ENCODE data around the gene MIER2. TPM values are rescaled to one million over a fixed set of nuclear protein-coding genes. Genes with fewer than 3 reads are reported as not detected.

MIER2 gene
- total and polyA plus RNA-seq, 10 of the 15 experiments (the other 5 are each of a cell fraction or from before 2014, with no cell fraction given), result 0.48 to 23.6 (median 12.1) TPM

DNA sequence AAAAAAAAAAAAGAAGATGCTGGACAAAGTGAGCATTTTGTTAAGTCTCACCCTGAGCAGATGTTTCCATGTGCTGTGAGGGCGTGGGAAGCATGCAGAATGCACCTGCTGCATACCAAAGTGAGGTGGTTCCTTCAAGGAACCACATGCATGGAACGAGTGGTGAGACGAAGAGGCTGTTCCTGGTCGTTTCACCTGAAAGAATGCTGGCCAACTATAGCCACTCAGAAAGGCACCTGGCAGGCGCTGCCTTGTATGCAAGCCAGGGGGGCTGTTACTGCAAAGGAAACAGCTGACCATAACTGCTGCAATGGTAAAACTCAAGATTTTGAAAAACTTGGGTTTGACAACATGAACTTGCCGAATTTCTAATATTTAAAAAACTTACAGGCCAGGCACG is 14.7 kb downstream of the MIER2 start:
- no TSS peak for BruUV-seq (replicated peaks)
- 71% methylated on average over 7 of the region's 7 CpGs for WGBS (ENCODE audit: insufficient coverage, insufficient replicate concordance, low lambda C conversion rate, missing lambda C conversion rate)
- SMC1A ChIA-PET (ENCODE audit: uncharacterized antibody, unreplicated experiment), result no interaction called here
- RAD21 ChIA-PET (ENCODE audit: unreplicated experiment), result no interaction called here
- H3K36me3 ChIP-seq (ENCODE audit: control insufficient read depth in 2 of 2, insufficient read depth in 2 of 2, low read length in 1 of 2), result peaks cover 35% of the 10 kb centered on the region in 2 experiments
- no peaks in the 10 kb centered on the region for H4K20me1 ChIP-seq (ENCODE audit: control insufficient read depth, insufficient read depth)
- no peak overlapping the region for H3K4me3 ChIP-seq
- CTCF ChIA-PET, result no interaction called here
- H3K9me3 ChIP-seq (replicated peaks; ENCODE audit: control insufficient read depth, insufficient read depth, low read length), result peaks cover 10% of the 10 kb centered on the region; the same call in 2 of the 3 replicates
- H3K27me3 ChIP-seq (replicated peaks in 1 of 2; ENCODE audit: control insufficient read depth in 2 of 2, insufficient read depth in 2 of 2, low read length in 1 of 2), result no peaks in the 10 kb centered on the region
- in situ Hi-C loops (cut with MboI), result no loop called here
- H3K79me2 ChIP-seq (ENCODE audit: control insufficient read depth, insufficient read depth, low read length), result no peaks in the 10 kb centered on the region
- FAIRE-seq (no peak), ATAC-seq (no peak), DNase-seq (ENCODE audit: low read depth, low spot score) (no peak)
- POLR2A ChIA-PET, result no interaction called here
- H3K4me2 ChIP-seq (ENCODE audit: control insufficient read depth, insufficient read depth), result no peak overlapping the region
- no peak for TF ChIP-seq KDM1A (IDR thresholded peaks at IDR 0.05; ENCODE audit: borderline replicate concordance)
- TF ChIP-seq USF1 (IDR thresholded peaks at IDR 0.05; ENCODE audit: borderline replicate concordance, extremely low read length, insufficient read depth, low read depth, low read length), result no peak
- no peak for TF ChIP-seq TARDBP (IDR thresholded peaks at IDR 0.05; ENCODE audit: borderline replicate concordance)
- no peak for TF ChIP-seq JUNB (IDR thresholded peaks at IDR 0.05)
- no peak for TF ChIP-seq HDAC6 (IDR thresholded peaks at IDR 0.05; ENCODE audit: unreplicated experiment)
- TF ChIP-seq GATAD2B (conservative IDR thresholded peaks at IDR 0.05; ENCODE audit: low read depth), result no peak
- TF ChIP-seq, protein P1, sequence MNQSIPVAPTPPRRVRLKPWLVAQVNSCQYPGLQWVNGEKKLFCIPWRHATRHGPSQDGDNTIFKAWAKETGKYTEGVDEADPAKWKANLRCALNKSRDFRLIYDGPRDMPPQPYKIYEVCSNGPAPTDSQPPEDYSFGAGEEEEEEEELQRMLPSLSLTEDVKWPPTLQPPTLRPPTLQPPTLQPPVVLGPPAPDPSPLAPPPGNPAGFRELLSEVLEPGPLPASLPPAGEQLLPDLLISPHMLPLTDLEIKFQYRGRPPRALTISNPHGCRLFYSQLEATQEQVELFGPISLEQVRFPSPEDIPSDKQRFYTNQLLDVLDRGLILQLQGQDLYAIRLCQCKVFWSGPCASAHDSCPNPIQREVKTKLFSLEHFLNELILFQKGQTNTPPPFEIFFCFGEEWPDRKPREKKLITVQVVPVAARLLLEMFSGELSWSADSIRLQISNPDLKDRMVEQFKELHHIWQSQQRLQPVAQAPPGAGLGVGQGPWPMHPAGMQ (IDR thresholded peaks at IDR 0.05; ENCODE audit: borderline replicate concordance), result no peak
- TF ChIP-seq SMC3 (IDR thresholded peaks at IDR 0.05; ENCODE audit: borderline replicate concordance, low read length), result no peak
- TF ChIP-seq NR2C1 (IDR thresholded peaks at IDR 0.05), result no peak
- TF ChIP-seq PAX8 (IDR thresholded peaks at IDR 0.05), result no peak
- no peak for TF ChIP-seq FOXK2 (IDR thresholded peaks at IDR 0.05)
- no peak for TF ChIP-seq RFX5 (IDR thresholded peaks at IDR 0.05; ENCODE audit: low read depth, low read length)
- no peak for TF ChIP-seq ETV6 (conservative IDR thresholded peaks at IDR 0.05 in 1 of 2, IDR thresholded peaks at IDR 0.05 in 1 of 2; ENCODE audit: borderline replicate concordance in 1 of 2, low read depth in 1 of 2)
- TF ChIP-seq, protein P2, sequence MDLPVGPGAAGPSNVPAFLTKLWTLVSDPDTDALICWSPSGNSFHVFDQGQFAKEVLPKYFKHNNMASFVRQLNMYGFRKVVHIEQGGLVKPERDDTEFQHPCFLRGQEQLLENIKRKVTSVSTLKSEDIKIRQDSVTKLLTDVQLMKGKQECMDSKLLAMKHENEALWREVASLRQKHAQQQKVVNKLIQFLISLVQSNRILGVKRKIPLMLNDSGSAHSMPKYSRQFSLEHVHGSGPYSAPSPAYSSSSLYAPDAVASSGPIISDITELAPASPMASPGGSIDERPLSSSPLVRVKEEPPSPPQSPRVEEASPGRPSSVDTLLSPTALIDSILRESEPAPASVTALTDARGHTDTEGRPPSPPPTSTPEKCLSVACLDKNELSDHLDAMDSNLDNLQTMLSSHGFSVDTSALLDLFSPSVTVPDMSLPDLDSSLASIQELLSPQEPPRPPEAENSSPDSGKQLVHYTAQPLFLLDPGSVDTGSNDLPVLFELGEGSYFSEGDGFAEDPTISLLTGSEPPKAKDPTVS (IDR thresholded peaks at IDR 0.05; ENCODE audit: low read depth, low read length), result no peak
- TF ChIP-seq, protein P3, sequence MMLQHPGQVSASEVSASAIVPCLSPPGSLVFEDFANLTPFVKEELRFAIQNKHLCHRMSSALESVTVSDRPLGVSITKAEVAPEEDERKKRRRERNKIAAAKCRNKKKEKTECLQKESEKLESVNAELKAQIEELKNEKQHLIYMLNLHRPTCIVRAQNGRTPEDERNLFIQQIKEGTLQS (IDR thresholded peaks at IDR 0.05; ENCODE audit: borderline replicate concordance, extremely low read depth, low read depth, low read length), result no peak
- TF ChIP-seq WRNIP1 (IDR thresholded peaks at IDR 0.05; ENCODE audit: borderline replicate concordance, low read depth, low read length), result no peak
- no peak for TF ChIP-seq FOS (IDR thresholded peaks at IDR 0.05; ENCODE audit: borderline replicate concordance, extremely low read depth, insufficient read length)
- no peak for TF ChIP-seq ASH2L (IDR thresholded peaks at IDR 0.05; ENCODE audit: borderline replicate concordance, low read depth)
- TF ChIP-seq SMAD1 (IDR thresholded peaks at IDR 0.05; ENCODE audit: low read depth, partially characterized antibody), result no peak
- no peak overlapping the region for H3K27ac ChIP-seq (ENCODE audit: control insufficient read depth, insufficient read depth)
- H2AFZ ChIP-seq (ENCODE audit: control insufficient read depth, low read depth, low read length), result no peak overlapping the region
- H3K9ac ChIP-seq (ENCODE audit: control insufficient read depth, insufficient read depth, low read length), result no peak overlapping the region
- H3K4me1 ChIP-seq (ENCODE audit: control insufficient read depth, insufficient read depth, low read length), result no peaks in the 10 kb centered on the region
- intact Hi-C loops (cut with micrococcal nuclease; ENCODE audit: unreplicated experiment), result no loop called here

All from GM12878 (cell line).